Liver (tissue), 9 donors: ENCODE data around the gene EFR3B. TPM values are rescaled to one million over a fixed set of nuclear protein-coding genes. Genes with fewer than 3 reads are reported as not detected.

Experiments
- DNase-seq: peaks from one replicate; pipeline ENCODE4 v3.0.0-alpha.2; 2017; ENCODE audit warnings: low spot score
- H3K27ac ChIP-seq, 2 donors: one replicate each; pipeline ENCODE4 v1.7.0; 2013; ENCODE audit warnings: inconsistent platforms in 2 of 2, low read length in 2 of 2, control low read depth in 1 of 2, low read depth in 1 of 2, mild to moderate bottlenecking in 1 of 2
- H3K27me3 ChIP-seq, 4 donors: one replicate each; pipeline versions ENCODE4 v1.6.1 to v1.7.0; 2013; ENCODE audit warnings: low read length in 3 of 4, inconsistent platforms in 1 of 4, mild to moderate bottlenecking in 1 of 4, moderate library complexity in 1 of 4; ENCODE audit not compliant: control insufficient read depth in 4 of 4, insufficient read depth in 4 of 4
- H3K36me3 ChIP-seq, 4 donors: one replicate each; pipeline versions ENCODE4 v1.6.1 to v1.7.0; 2013; ENCODE audit warnings: low read length in 3 of 4, mild to moderate bottlenecking in 3 of 4, low read depth in 1 of 4, moderate library complexity in 1 of 4; ENCODE audit not compliant: control insufficient read depth in 4 of 4, insufficient read depth in 3 of 4
- H3K4me1 ChIP-seq, 4 donors: one replicate each; pipeline versions ENCODE4 v1.6.1 to v1.7.0; 2013; ENCODE audit warnings: low read length in 3 of 4, mild to moderate bottlenecking in 3 of 4, moderate library complexity in 1 of 4; ENCODE audit not compliant: control insufficient read depth in 4 of 4, insufficient read depth in 4 of 4
- H3K4me3 ChIP-seq, 3 donors: one replicate each; pipeline versions ENCODE4 v1.6.1 to v1.7.0; 2013; ENCODE audit warnings: low read length in 3 of 3, control low read depth in 1 of 3, low read depth in 1 of 3, mild to moderate bottlenecking in 1 of 3
- H3K9ac ChIP-seq, 2 donors: one replicate each; pipeline ENCODE4 v1.7.0; 2013; ENCODE audit warnings: low read length in 2 of 2, mild to moderate bottlenecking in 2 of 2, moderate library complexity in 2 of 2, control low read depth in 1 of 2, low read depth in 1 of 2
- H3K9me3 ChIP-seq, 4 donors: one replicate each; pipeline versions ENCODE4 v1.6.1 to v1.7.0; 2013; ENCODE audit warnings: low read length in 3 of 4; ENCODE audit not compliant: control insufficient read depth in 4 of 4
- ATF3 ChIP-seq: IDR thresholded peaks from 2 replicates; pipeline ENCODE4 v1.6.1; 2016; ENCODE audit warnings: antibody characterized with exemption
- CTCF ChIP-seq: fragments of 150-350 bp; IDR thresholded peaks from 2 replicates; pipeline ENCODE4 v1.5.1; 2017; ENCODE audit warnings: improper control_type of control experiment, low read depth, low read length; ENCODE audit not compliant: missing input control
- EGR1 ChIP-seq, 2 donors: IDR thresholded peaks; 2 replicates each; pipeline ENCODE4 v1.6.1; 2016 to 2018; ENCODE audit warnings: antibody characterized with exemption in 2 of 2, low read depth in 2 of 2
- FOXA1 ChIP-seq: IDR thresholded peaks from 2 replicates; pipeline ENCODE4 v1.6.1; 2016; ENCODE audit warnings: antibody characterized with exemption
- FOXA2 ChIP-seq: IDR thresholded peaks from 2 replicates; pipeline ENCODE4 v1.6.1; 2016; ENCODE audit warnings: antibody characterized with exemption
- GABPA ChIP-seq, 2 donors: IDR thresholded peaks in 1 of 2; conservative IDR thresholded peaks in 1 of 2; 2 replicates each; pipeline ENCODE4 v1.6.1; 2016; ENCODE audit warnings: antibody characterized with exemption in 2 of 2, mild to moderate bottlenecking in 1 of 2, moderate library complexity in 1 of 2
- HNF4A ChIP-seq, 2 donors: conservative IDR thresholded peaks; 2 replicates each; pipeline ENCODE4 v1.6.1; 2016; ENCODE audit warnings: antibody characterized with exemption in 2 of 2, mild to moderate bottlenecking in 2 of 2
- HNF4G ChIP-seq: IDR thresholded peaks from 2 replicates; pipeline ENCODE4 v1.6.1; 2016; ENCODE audit warnings: antibody characterized with exemption
- JUND ChIP-seq, 2 donors: IDR thresholded peaks; 2 replicates each; pipeline ENCODE4 v1.6.1; 2016; ENCODE audit warnings: antibody characterized with exemption in 2 of 2
- MAX ChIP-seq: IDR thresholded peaks from 2 replicates; pipeline ENCODE4 v1.6.1; 2016; ENCODE audit warnings: antibody characterized with exemption
- NR2F2 ChIP-seq: IDR thresholded peaks from 2 replicates; pipeline ENCODE4 v1.6.1; 2016; ENCODE audit warnings: antibody characterized with exemption
- RAD21 ChIP-seq, 2 donors: IDR thresholded peaks; 2 replicates each; pipeline ENCODE4 v1.6.1; 2016; ENCODE audit warnings: antibody characterized with exemption in 2 of 2, mild to moderate bottlenecking in 2 of 2
- REST ChIP-seq: IDR thresholded peaks from 2 replicates; pipeline ENCODE4 v1.6.1; 2016; ENCODE audit warnings: antibody characterized with exemption, mild to moderate bottlenecking
- RXRA ChIP-seq, 2 donors: IDR thresholded peaks; 2 replicates each; pipeline ENCODE4 v1.6.1; 2017 to 2018; ENCODE audit warnings: antibody characterized with exemption in 2 of 2, mild to moderate bottlenecking in 1 of 2
- SP1 ChIP-seq: IDR thresholded peaks from 2 replicates; pipeline ENCODE4 v1.6.1; 2018; ENCODE audit warnings: antibody characterized with exemption, mild to moderate bottlenecking
- TAF1 ChIP-seq: conservative IDR thresholded peaks from 2 replicates; pipeline ENCODE4 v1.6.1; 2016; ENCODE audit warnings: antibody characterized with exemption, mild to moderate bottlenecking
- YY1 ChIP-seq: IDR thresholded peaks from 2 replicates; pipeline ENCODE4 v1.6.1; 2016; ENCODE audit warnings: antibody characterized with exemption, mild to moderate bottlenecking
- ZBTB33 ChIP-seq: IDR thresholded peaks from 2 replicates; pipeline ENCODE4 v1.6.1; 2016; ENCODE audit warnings: antibody characterized with exemption
- WGBS: extraction: QIAGEN DNeasy Blood & Tissue Kit; methylation state at CpG from one replicate; pipeline ENCODE4 v1.1.7; 2013; 5-methylcytosine and 5-hydroxymethylcytosine counted together
- polyA plus RNA-seq, 2 donors: library from polyadenylated mRNA; stranded (reverse) in 1 of 2; unstranded in 1 of 2; fragments of 200-250 nt in 1 of 2; fragments of >200 nt in 1 of 2; fragmentation: Nextera tagmentation in 1 of 2; extraction: Ambion mirVana in 1 of 2; gene quantifications; one replicate each; pipeline versions ENCODE4 v1.2.1 to v1.2.3, GENCODE V29; 2013 to 2015
- total RNA-seq, 2 donors: library from RNA; depleted of rRNA; stranded (reverse); fragments of >200 nt; gene quantifications; one replicate each; pipeline ENCODE4 v1.2.3, GENCODE V29; 2014
- donor health status: healthy.
- donor health status: healthy.
- donor health status: healthy.
- donor health status: healthy.
- donor health status: healthy.

Gene EFR3B
- total and polyA plus RNA-seq, 4 donors = 0.05 to 0.33 (median 0.23) TPM

GRCh38 chr2:25000036-25000435, 41.8 kb upstream of the EFR3B start:
- Histone ChIP-seq H3K27me3 (no peaks in the 10 kb centered on the region), H3K27ac (no peak overlapping the region), H3K36me3 (no peaks in the 10 kb centered on the region), H3K9ac (no peak overlapping the region), H3K9me3 (no peaks in the 10 kb centered on the region), H3K4me3 (no peak overlapping the region), H3K4me1 (no peaks in the 10 kb centered on the region)
- WGBS = 72% methylated on average over 4 of the region's 4 CpGs
- TF ChIP-seq FOXA2 (no peak), JUND (IDR thresholded peaks at IDR 0.05) (no peak), SP1 (no peak), REST (no peak), YY1 (no peak), ATF3 (no peak), HNF4A (conservative IDR thresholded peaks at IDR 0.05) (no peak), FOXA1 (no peak), HNF4G (no peak), MAX (no peak), ZBTB33 (no peak), RXRA (IDR thresholded peaks at IDR 0.05) (no peak), GABPA (IDR thresholded peaks at IDR 0.05 in 1 of 2, conservative IDR thresholded peaks at IDR 0.05 in 1 of 2) (no peak), TAF1 (no peak), RAD21 (IDR thresholded peaks at IDR 0.05) (no peak), EGR1 (IDR thresholded peaks at IDR 0.05; ENCODE audit: low read depth in 2 of 2) (no peak)
- no peak for DNase-seq

GRCh38 chr2:25000503-25001324, 41.2 kb upstream of the EFR3B start:
- WGBS = 68% methylated on average over 6 of the region's 6 CpGs
- Histone ChIP-seq H3K36me3 (no peaks in the 10 kb centered on the region), H3K4me3 (no peak overlapping the region), H3K9me3 (no peaks in the 10 kb centered on the region), H3K9ac (no peak overlapping the region), H3K4me1 (no peaks in the 10 kb centered on the region), H3K27me3 (no peaks in the 10 kb centered on the region), H3K27ac (no peak overlapping the region)
- DNase-seq = no peak
- TF ChIP-seq ZBTB33 = no peak
- no peak for TF ChIP-seq FOXA1
- TF ChIP-seq JUND (IDR thresholded peaks at IDR 0.05) = no peak
- TF ChIP-seq EGR1 (IDR thresholded peaks at IDR 0.05; ENCODE audit: low read depth in 2 of 2) = no peak
- no peak for TF ChIP-seq YY1
- TF ChIP-seq MAX = no peak
- no peak for TF ChIP-seq HNF4A (conservative IDR thresholded peaks at IDR 0.05)
- TF ChIP-seq FOXA2 = no peak
- no peak for TF ChIP-seq RXRA (IDR thresholded peaks at IDR 0.05)
- no peak for TF ChIP-seq RAD21 (IDR thresholded peaks at IDR 0.05)
- no peak for TF ChIP-seq SP1
- no peak for TF ChIP-seq HNF4G
- TF ChIP-seq TAF1 = no peak
- no peak for TF ChIP-seq GABPA (IDR thresholded peaks at IDR 0.05 in 1 of 2, conservative IDR thresholded peaks at IDR 0.05 in 1 of 2)
- no peak for TF ChIP-seq CTCF
- no peak for TF ChIP-seq NR2F2
